Stimulated activated CD8-positive, alpha-beta memory T cell treated with anti-CD3 and anti-CD28 coated beads, Interleukin-7, amount 100 ng/mL, for 1 hour (primary cell): ENCODE data around the gene MYCN.
"Not testable (repeated sequence)": the region's sequence is repeated elsewhere in the genome, so short reads cannot be mapped to it uniquely, and the experiment has no call there.

Experiments used
- DNase-seq, 2 donors: peaks; one replicate each; pipeline ENCODE4 v3.0.0-alpha.2; 2020; ENCODE audit warnings: low read depth in 2 of 2

MYCN gene

GRCh38 chr2:15907461-15908324, 32.7 kb upstream of the MYCN start:
- DNase-seq: no peak

DNA sequence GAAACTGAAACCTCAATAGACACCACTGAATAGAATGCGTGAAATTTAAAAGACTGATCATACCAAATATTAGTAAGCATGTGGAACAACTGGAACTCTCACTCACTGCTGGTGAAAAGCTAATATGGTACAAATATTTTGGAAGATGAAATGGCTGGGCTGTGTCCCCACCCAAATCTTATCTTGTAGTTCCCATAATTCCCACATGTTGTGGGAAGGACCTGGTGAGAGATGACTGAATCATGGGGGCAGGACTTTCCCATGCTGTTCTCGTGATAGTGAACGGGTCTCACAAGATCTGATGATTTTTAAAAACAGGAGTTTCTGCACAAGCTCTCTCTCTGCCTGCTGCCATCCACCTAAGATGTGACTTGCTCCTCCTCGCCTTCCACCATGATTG, 32.0 kb upstream of the MYCN start:
- DNase-seq: no peak

DNA sequence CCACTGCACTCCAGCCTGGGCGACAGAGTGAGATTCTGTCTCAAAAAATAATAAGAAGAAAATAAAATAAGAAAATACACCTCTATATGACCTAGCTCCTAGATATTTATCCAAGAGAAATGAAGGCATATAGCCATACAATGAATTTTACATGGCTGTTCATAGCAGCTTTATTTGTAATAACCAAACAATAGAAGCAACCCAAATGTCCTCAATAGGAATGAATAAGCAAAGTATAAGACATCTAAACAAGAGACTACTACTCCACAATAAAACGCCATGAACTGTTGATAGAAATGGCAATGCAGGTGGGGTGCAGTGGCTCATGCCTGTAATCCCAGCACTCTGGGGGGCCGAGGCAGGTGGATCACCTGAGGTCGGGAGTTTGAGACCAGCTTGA, 31.2 kb upstream of the MYCN start:
- DNase-seq: no peak

GRCh38 chr2:15909736-15910135, 30.6 kb upstream of the MYCN start:
- no peak for DNase-seq

- DNase-seq: not testable (repeated sequence)
Observed at GRCh38 chr2:15911270-15911669, 29.1 kb upstream of the MYCN start.

- DNase-seq: no peak
Observed at GRCh38 chr2:15911686-15912085, 28.7 kb upstream of the MYCN start.

DNA sequence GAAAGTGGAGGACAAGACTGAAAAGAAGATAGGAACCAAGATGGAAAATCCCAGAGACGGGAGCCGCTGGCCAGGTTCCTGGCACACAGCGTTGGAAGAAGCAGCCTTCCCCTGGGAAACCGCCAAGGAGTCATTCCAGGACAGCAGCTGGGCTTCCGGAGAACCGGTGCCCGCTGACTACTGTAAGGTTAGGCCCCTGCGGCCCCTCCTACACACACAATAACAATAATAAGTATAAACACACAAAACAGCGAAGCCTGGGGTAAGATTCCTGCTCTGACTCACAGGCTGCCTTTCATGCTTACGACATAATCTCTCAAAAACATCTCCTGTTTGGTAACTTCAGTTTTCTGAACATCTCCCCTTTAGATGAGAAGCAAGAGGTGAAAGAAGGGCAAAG, 28.1 kb upstream of the MYCN start:
- no peak for DNase-seq

DNA sequence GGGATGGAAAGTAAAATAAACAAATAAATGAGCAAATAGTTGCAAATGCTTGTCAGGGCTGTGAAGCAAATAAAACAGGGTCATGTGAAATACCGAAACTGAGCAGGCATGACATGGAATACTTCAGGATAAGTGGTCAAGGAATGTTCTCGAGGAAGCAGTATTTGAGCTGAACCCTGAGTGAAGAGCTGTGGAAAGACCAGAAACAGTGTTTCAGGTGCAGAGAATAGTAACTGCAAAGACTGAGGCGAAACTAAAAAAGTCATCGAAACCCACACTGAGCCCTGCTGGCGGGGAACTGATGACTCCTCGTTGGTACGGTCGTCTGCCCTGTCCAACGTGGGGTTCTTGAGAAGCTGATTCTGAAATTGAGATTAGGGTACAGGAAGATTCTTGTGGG, 27.2 kb upstream of the MYCN start:
- no peak for DNase-seq

DNA sequence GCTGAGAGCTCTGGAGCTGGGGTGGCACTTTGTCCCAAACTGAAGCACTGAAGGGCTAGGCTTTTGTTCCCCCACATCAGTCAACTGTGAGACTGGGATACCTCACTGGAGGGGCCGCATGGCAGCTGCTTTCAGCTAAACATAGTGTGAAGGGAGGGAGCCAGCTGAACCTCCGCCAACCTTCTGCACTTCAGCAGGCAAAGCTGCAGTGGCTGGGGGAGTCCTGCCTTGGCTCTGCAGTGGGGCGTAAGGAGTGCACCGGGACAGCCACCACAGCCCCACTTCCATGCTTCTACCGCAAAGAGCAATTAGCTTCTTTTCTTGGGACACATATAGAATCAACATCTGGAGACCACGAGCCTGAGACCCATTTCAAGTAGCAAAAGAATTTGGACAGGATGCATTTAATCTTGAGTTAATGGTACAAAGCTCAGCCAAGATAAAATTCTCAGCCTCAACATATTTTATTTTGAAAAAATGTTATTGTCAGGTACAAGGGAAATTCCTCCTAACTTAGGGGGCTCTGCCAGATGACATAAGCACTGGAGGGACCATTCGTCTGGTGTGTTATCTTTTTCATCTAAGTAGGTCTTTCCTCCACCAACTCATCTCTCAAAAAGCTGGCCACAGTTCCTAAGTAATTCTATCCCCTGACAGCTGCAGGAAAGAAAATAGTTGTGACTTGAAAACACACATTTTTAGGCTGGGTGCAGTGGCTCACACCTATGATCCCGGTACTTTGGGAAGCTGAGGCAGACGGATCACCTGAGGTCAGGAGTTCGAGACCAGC, 25.6 kb upstream of the MYCN start:
- no peak for DNase-seq

DNA sequence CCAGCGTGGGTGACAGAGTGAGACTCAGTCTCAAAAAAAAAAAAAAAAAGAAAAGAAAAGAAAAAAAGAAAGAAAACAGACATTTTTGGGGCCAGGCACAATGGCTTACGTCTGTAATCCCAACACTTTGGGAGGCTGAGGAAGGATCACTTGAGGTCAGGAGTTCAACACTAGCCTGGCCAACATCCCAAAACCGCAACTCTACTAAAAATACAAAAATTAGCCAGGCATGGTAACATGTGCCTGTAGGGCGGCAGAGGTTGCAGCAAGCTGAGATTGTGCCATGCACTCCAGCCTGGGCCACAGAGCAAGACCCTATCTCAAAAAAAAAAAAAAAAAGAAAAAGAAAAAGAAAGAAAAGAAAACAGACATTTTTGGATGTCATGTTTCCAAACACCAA, 24.8 kb upstream of the MYCN start:
- DNase-seq: not testable (repeated sequence)

DNA sequence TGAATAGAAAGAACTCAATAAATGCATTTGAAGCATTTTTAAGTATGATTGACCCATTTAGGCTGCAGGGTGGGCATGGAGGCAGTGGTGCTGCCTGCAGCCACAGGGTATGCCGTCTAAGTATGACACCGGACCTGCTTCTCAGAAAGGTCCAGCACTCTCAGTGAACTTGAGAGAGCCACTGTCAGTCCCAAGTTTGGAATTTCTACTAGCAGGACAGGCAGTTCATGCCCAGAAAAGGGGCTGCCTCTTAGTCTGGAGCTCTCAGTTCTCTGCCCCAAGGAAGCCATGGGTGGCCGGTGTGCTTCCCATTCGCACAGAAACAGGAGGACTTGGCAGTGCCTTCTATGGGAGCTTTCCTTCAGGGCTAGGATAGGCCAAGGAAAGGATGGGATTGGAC, 24.0 kb upstream of the MYCN start:
- DNase-seq: no peak

DNA sequence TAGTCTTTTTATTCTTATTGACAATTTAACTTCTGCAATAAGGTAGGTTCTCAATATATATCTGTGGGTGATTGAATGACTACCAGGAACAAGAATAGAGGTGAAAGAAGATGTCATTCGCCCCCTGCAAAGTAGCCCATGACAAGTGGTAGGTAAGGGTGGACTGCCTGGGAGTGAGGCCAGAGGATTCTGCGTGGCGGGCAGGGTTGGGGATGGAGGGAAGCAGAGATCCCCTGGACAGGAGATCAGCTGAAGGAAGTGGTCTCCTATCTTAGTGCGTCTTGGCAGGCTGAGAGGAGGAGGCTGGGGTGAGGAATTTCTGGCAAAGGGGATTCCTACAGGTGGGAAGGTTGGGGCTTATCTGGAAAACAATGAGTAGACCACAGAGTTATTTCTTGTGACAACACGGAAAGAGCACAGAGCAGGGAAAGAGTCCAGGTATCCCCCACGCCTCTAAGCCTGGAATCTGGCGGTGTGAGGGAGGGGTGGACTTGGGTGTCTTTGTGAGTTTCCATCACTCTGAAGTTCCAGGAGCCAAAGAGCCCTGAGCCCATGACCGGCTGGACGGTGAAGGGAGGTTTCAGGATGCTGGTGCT, 21.5 kb upstream of the MYCN start:
- no peak for DNase-seq

- no peak for DNase-seq
Observed at GRCh38 chr2:15919716-15920434, 20.5 kb upstream of the MYCN start.

GRCh38 chr2:15920696-15921095, 19.7 kb upstream of the MYCN start:
- DNase-seq: no peak

DNA sequence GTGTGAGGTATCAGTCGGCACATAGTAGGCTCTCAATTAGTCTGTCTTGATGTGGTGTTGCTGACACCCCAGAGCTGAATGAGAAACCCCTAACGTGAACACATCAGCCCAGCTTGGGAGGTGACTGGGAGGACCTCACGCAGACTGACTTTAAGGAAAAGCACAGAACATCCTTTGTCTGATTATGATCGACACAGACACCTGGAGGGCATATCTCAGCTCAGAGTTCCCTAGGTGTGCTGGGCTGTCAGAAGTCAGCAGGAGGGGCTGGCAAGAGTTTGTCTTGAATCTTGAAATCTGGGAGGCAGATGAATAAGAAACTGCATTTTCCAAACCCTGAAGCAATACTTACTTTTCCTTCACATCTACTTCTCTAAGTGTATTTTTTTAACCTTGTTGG, 16.8 kb upstream of the MYCN start:
- DNase-seq: no peak

DNA sequence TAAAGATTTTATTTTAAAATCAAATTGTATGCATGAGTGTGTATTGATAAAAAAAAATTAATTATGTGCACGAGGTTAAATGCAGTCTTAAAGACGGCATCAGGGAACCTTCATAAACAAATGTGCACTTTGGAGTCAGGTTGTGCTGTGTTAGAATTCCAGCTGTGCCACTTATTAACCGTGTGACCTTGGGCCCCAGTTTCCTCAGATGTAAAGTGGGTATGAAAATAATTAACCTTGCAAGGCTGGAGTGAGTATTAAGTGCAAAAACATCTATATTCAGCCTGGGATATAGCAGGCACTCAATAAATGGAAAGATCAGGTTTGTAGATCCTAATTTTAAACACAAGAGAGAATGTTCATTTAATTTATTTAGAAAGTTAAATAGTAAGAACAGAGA, 14.5 kb upstream of the MYCN start:
- DNase-seq: no peak

DNA sequence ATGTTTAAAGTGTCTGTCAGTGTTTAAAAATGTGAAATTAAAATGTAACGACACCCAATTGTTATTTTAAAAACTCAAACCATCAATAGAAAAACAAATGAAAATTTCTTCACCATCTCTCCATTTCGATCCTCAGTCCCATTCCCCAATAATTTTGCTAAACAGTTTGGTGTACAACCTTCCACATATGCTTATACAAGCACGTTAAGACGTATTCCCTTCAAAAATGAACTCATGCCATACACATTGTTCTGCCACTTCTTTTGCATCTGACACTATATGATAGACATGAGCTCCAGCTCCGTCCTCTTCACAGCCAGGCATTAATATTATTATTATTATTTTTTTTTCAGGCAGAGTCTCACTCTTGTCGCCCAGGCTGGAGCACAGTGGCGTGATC, 14.1 kb upstream of the MYCN start:
- DNase-seq: no peak

GRCh38 chr2:15927551-15928218, 12.7 kb upstream of the MYCN start:
- DNase-seq: no peak

GRCh38 chr2:15929008-15929407, 11.3 kb upstream of the MYCN start:
- not testable (repeated sequence) for DNase-seq

DNA sequence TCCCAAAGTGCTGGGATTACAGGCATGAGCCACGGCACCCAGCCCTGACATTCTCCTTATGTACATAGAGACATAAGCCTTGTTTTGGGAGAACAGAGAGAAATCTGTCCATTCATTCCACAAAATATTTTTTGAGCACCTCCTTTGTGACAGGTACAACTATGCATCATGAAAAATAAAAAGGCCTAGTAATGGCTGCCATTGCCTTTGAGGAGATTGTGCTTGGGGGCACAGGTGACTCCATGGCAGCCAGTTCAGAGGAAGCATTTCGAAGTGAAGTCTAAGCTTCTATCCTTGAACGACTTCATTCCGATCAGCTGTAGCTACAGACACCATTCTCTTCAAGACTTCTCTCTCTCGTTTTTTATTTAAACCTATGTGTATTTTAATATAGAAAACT, 10.5 kb upstream of the MYCN start:
- DNase-seq: no peak

GRCh38 chr2:15930589-15931318, 9.6 kb upstream of the MYCN start:
- DNase-seq: no peak
